ENCODE data around the gene SH2B3.

DNA sequence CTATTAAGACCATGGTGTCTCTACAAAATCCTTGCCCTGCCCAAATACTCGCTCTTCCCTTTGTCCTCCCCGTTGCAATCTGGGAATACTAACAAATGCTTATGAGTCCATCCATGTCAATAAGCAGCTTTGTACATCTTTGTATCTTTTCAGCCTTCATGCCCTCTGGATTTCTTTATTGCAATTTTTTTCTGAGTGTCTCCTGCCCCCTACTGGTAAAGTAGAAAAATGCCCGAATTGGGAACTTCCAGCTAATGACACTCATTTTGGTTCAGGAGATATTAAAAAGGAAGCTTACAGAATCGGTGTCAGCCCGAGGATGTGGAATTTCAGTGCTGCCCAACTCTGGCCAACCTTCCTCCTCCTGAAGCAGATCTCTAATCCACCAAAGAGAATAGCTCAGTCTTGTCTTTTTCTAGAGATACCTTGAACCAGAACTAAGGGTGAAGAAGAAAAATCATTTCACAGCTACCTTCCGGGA is 46.0 kb downstream of the SH2B3 start:
- TF ChIP-seq, protein P1, sequence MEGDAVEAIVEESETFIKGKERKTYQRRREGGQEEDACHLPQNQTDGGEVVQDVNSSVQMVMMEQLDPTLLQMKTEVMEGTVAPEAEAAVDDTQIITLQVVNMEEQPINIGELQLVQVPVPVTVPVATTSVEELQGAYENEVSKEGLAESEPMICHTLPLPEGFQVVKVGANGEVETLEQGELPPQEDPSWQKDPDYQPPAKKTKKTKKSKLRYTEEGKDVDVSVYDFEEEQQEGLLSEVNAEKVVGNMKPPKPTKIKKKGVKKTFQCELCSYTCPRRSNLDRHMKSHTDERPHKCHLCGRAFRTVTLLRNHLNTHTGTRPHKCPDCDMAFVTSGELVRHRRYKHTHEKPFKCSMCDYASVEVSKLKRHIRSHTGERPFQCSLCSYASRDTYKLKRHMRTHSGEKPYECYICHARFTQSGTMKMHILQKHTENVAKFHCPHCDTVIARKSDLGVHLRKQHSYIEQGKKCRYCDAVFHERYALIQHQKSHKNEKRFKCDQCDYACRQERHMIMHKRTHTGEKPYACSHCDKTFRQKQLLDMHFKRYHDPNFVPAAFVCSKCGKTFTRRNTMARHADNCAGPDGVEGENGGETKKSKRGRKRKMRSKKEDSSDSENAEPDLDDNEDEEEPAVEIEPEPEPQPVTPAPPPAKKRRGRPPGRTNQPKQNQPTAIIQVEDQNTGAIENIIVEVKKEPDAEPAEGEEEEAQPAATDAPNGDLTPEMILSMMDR (IDR thresholded peaks at IDR 0.05; ENCODE audit: low read length), result peak; percentile 58
- no peak for TF ChIP-seq EZH2 (optimal IDR thresholded peaks at IDR 0.05; ENCODE audit: low read depth, low read length)
- no peak for TF ChIP-seq EZH2phosphoT487 (IDR thresholded peaks at IDR 0.05; ENCODE audit: low read length)
